Measurements from ENCODE around the gene UBIAD1. TPM values are rescaled to one million over a fixed set of nuclear protein-coding genes. Genes with fewer than 3 reads are reported as not detected.

Gene UBIAD1
- total and polyA plus RNA-seq, 2 of the 13 experiments (the other 11 are each of a cell fraction or from before 2014, with no cell fraction given) = 16.9 to 20.4 TPM

DNA sequence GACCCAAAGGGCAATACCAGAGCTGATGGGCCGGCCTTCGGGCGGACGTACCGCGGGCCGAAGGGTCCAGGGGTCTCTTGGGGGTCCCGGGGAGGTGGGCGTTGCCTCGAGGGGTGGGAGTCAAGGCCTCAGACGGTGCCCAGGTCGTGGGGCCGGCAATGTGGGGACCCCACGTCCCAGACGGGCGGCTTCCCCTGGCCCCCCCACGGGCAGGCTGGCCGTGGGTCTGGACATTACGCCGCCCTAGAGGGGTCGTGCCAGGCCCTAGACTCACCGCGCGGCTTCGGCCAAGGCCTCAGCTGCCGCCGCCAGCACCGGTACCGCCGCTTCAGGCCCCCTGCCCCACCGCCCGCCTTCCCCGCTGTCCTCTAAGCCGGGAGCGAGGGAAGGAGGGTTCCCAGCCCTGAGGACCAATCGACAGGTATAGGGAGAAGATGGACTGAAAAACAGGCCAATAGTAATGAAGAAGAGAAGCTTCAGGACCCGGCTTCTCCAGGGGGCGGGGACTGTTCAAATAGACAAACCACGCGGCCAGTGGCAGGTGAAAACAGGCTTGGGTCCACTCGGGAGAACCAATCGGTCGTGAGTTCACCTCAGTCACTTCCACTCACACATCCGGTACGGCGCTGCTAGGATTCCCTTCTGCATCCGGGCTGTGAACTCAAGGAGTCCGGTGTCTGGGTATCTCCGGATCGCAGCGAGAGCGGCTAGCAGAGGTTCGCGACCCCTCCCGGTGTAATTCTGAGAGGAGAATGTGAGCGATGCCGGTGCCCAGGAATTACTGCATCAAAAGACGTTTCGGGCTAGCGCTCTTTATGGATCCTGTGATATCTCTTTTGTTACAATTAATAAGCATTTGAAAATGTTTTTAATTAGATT lies 10.6 kb upstream of the UBIAD1 start, which contains the start of gene MTOR (continued):
- TF ChIP-seq ZNF263 (CRISPR knock-in tag; IDR thresholded peaks at IDR 0.05) (no peak), ZNF350 (CRISPR knock-in tag; IDR thresholded peaks at IDR 0.05; ENCODE audit: borderline replicate concordance, low read depth) (peak; percentile 74), SCMH1 (CRISPR knock-in tag; IDR thresholded peaks at IDR 0.05; ENCODE audit: borderline replicate concordance) (no peak), GTF3A (CRISPR knock-in tag; conservative IDR thresholded peaks at IDR 0.05) (no peak), JUN (CRISPR knock-in tag; IDR thresholded peaks at IDR 0.05) (no peak), ZNF260 (CRISPR knock-in tag; IDR thresholded peaks at IDR 0.05; ENCODE audit: borderline replicate concordance, low read depth) (no peak), GMEB1 (CRISPR knock-in tag; IDR thresholded peaks at IDR 0.05; ENCODE audit: borderline replicate concordance) (peak; percentile 65; the same call in 1 of the 2 replicates), ATF5 (CRISPR knock-in tag; IDR thresholded peaks at IDR 0.05; ENCODE audit: low read depth) (no peak), ISX (CRISPR knock-in tag; conservative IDR thresholded peaks at IDR 0.05) (no peak), TAF1 (CRISPR knock-in tag; IDR thresholded peaks at IDR 0.05) (peak; percentile 74), ZGPAT (CRISPR knock-in tag; IDR thresholded peaks at IDR 0.05) (0 out of 2 replicates have a peak, but pooled peaks have one; percentile 74), RAD51 (IDR thresholded peaks at IDR 0.05; ENCODE audit: borderline replicate concordance) (no peak)
- TF ChIP-seq, protein P1, sequence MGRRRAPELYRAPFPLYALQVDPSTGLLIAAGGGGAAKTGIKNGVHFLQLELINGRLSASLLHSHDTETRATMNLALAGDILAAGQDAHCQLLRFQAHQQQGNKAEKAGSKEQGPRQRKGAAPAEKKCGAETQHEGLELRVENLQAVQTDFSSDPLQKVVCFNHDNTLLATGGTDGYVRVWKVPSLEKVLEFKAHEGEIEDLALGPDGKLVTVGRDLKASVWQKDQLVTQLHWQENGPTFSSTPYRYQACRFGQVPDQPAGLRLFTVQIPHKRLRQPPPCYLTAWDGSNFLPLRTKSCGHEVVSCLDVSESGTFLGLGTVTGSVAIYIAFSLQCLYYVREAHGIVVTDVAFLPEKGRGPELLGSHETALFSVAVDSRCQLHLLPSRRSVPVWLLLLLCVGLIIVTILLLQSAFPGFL (CRISPR knock-in tag; IDR thresholded peaks at IDR 0.05) = no peak
- TF ChIP-seq, protein P2, sequence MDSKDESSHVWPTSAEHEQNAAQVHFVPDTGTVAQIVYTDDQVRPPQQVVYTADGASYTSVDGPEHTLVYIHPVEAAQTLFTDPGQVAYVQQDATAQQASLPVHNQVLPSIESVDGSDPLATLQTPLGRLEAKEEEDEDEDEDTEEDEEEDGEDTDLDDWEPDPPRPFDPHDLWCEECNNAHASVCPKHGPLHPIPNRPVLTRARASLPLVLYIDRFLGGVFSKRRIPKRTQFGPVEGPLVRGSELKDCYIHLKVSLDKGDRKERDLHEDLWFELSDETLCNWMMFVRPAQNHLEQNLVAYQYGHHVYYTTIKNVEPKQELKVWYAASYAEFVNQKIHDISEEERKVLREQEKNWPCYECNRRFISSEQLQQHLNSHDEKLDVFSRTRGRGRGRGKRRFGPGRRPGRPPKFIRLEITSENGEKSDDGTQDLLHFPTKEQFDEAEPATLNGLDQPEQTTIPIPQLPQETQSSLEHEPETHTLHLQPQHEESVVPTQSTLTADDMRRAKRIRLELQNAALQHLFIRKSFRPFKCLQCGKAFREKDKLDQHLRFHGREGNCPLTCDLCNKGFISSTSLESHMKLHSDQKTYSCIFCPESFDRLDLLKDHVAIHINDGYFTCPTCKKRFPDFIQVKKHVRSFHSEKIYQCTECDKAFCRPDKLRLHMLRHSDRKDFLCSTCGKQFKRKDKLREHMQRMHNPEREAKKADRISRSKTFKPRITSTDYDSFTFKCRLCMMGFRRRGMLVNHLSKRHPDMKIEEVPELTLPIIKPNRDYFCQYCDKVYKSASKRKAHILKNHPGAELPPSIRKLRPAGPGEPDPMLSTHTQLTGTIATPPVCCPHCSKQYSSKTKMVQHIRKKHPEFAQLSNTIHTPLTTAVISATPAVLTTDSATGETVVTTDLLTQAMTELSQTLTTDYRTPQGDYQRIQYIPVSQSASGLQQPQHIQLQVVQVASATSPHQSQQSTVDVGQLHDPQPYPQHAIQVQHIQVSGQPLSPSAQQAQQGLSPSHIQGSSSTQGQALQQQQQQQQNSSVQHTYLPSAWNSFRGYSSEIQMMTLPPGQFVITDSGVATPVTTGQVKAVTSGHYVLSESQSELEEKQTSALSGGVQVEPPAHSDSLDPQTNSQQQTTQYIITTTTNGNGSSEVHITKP (CRISPR knock-in tag; IDR thresholded peaks at IDR 0.05; ENCODE audit: low read depth) = peak; percentile 24; the same call in 1 of the 2 replicates

All from HepG2 (cell line).